Neural progenitor cell (in vitro differentiated cells): Measurements from ENCODE around the gene MEGF6.

Experiments
- EZH2 ChIP-seq: fragments of 200-600 bp; sonication (generic); IDR thresholded peaks from 2 replicates; pipeline ENCODE4 v1.6.1; 2017; ENCODE audit warnings: antibody characterized with exemption, mild to moderate bottlenecking, moderate library complexity
- TF ChIP-seq, protein P1 (sequence below): fragments of 200-600 bp; sonication (generic); IDR thresholded peaks from 2 replicates; pipeline ENCODE4 v1.5.1; 2017; ENCODE audit warnings: antibody characterized with exemption, mild to moderate bottlenecking

DNA sequence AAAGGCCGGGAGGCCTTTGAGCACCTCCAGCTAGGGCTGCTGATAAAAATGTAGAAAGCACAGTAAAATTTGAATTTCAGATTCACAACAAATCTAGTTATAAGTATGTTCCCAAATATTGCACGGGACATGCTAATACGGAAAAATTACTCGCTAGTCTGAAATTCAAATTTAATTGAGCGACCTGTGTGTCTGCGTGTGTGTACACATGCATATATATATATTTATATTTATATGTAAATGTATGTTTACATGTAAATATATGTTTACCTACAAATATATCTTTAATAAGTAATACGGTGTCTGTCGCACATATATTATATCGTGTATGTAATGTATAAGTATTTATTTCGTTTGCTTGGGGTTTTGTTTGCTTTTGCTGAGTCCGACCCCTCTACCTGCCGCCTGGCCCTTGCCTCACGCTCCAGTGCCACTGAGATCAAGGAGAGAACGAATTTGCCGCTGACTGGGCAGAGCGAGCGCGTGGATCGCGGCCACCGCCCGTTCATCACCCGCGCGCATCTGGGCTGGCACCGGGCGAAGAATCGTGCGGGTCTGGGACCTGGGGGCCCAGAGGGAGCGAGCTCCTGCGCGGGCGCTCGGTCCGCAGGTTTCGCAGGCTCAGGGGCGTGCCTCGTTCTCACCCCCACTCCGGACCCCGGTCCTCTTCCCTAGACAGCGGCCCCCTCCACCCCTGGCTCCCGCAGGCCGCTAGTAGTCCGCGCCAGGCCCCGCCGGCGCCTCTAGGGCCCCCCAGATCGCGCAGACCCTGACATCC, 39.1 kb upstream of the MEGF6 start:
- TF ChIP-seq, protein P1, sequence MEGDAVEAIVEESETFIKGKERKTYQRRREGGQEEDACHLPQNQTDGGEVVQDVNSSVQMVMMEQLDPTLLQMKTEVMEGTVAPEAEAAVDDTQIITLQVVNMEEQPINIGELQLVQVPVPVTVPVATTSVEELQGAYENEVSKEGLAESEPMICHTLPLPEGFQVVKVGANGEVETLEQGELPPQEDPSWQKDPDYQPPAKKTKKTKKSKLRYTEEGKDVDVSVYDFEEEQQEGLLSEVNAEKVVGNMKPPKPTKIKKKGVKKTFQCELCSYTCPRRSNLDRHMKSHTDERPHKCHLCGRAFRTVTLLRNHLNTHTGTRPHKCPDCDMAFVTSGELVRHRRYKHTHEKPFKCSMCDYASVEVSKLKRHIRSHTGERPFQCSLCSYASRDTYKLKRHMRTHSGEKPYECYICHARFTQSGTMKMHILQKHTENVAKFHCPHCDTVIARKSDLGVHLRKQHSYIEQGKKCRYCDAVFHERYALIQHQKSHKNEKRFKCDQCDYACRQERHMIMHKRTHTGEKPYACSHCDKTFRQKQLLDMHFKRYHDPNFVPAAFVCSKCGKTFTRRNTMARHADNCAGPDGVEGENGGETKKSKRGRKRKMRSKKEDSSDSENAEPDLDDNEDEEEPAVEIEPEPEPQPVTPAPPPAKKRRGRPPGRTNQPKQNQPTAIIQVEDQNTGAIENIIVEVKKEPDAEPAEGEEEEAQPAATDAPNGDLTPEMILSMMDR = no peak
- no peak for TF ChIP-seq EZH2
